GM21526 (cell line): ENCODE measurements around the gene CTSC.

ENCODE experiments used
- ATAC-seq: cut with Tn5 transposase; IDR thresholded peaks from one replicate; pipeline ENCODE4 v1.9.1; 2021; ENCODE audit warnings: moderate library complexity; ENCODE audit not compliant: unreplicated experiment, low FRiP score

The CTSC gene

DNA sequence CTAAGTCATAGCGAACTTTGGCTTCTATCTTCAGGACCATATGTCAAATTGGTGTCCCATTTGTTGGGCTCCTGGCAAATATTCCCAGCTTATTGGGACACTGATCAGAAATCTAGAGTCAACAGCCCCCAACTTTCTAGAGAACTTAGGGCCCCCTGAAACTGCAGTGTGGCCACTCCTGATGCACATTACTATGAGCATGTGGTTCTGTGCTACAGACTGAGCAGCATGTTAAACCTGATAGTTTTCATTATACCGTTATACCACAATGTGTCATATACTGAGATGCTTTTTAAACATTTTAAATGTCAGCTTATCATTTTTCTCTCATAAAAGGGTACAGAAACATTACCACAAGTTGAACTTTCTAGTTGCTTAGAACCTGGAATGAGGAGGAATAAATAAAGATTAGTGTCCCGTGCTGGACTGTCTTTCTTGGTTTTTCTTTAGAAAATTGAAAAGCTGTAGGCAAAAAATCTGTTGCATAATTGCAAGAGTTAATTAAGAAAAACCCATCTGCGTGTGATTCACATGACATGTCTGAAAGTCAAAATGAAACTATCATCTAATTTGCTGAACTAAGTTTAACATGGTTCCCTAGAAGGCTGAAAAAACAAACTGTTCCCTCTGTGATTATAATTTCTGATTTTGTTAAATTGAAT lies 16.4 kb upstream of the CTSC start:
- peak; percentile 34 for ATAC-seq

DNA sequence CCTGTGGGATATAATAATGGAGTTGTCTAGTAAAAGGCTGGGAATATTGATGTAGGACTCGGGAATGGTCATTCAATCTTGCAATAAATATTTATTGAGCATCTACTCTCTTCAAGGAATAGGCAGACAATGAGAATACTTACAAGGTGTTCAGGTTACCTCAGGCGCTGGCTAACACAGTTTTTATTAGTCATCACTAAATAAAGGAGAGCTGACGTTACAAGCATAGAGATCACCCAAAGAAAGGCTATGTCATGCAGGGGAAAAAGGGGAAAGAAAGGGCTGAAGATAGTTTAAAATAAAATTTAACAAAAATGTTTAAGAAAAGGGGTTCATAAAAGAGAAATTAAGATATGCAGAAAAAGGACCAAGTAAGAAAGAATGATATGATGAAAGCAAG lies 15.8 kb upstream of the CTSC start:
- ATAC-seq: no peak

DNA sequence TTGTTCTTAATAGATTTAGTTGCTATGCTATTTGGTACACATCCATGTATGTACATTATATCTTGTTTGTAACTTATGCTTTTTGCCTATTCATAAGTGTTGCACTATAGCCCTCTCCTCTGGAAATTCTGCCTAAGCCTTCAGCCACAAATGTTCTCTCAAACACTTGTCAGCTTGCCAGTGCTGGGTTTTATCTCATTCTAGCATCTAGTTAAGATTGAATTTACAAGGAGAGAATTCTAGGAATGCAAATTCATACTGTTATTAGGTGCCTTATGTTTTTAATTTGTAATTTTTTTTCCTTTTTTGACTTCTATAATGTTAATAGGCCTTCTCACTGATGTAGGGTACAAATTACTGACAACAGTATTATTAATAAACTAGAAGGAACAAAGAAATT lies 14.6 kb upstream of the CTSC start:
- ATAC-seq: no peak

DNA sequence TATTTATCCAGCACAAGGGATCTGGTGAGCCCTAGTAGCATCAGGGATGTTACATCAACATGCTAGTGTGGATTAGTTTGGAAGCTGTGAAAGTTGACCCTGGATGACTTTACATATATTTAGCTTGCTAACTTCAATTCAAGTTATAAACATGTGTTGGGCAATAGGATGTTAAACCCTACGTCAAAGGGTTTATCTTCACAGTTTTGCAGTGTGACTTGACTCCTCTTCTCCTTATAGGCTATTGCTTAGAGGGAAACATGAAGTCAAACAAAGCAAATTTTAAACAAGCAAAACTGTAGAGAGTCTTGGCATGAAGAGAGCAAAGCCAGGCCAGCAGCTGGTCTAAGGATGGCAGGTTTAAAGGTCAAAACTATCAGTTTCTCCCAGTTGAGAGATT lies 11.3 kb upstream of the CTSC start:
- no peak for ATAC-seq

GRCh38 chr11:88345949-88346348 lies 8.4 kb upstream of the CTSC start:
- no peak for ATAC-seq

DNA sequence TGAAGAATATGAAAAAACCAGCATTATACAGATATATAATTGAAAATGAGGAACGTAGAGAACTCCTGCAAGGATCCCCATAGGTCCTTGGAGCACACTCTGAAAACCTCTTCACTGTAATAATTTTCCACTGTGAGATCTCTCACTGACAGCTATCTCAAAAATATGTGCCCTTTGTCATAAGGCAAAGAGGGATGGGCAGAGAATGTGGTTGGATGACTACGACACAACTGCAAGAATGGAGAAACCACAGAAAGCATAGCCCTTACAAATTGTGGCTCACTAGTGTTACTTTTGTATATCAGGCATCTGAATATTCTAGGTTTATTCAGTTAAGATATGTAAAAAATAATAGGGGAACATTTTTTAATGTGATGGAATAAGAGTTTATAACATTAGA lies 7.9 kb upstream of the CTSC start:
- no peak for ATAC-seq

- no peak for ATAC-seq
Observed at GRCh38 chr11:88344869-88345268, 7.3 kb upstream of the CTSC start.

- ATAC-seq: no peak
Observed at GRCh38 chr11:88341522-88342251, 4.2 kb upstream of the CTSC start.

- ATAC-seq: no peak
Observed at GRCh38 chr11:88340366-88340935, 2.9 kb upstream of the CTSC start.

- peak; percentile 40 for ATAC-seq
Observed at GRCh38 chr11:88337987-88338668, 592 bp upstream of the CTSC start.

DNA sequence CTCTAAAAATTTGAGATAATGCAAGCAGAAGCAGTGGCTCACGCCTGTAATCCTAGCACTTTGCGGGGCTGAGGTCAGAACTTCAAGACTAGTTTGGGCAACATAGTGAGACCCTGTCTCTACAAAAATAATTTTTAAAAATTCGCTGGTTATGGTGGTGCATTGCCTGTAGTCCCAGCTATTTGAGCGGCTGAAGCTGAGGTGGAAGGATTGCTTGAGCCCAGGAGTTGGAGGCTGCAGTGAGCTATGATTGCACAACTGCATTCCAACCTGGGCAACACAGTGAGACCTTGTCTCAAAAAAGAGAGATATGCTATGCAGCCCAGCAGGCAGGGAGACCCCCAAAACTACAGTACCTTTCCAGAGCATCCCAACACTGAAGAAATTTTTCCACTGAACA lies 2.3 kb downstream of the CTSC start:
- no peak for ATAC-seq

GRCh38 chr11:88333862-88334261 lies 3.7 kb downstream of the CTSC start:
- ATAC-seq: no peak

DNA sequence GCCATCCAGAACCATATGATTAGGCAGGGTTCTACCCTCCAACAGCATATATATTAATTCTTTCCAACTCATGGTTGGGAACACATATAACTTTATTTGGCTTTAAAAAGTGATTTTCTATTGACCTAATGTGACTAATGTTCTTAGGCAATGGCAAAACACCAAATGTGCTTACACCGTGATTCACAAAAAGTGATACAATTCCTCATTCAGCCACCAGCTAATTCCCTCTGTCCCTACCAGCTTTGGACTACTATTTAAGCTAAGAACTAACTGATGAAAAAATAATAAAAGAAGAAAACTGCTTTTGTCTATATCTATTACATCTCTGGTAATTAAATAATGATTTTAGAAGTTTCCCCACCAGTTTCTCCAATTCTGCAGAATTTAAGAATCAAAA lies 4.7 kb downstream of the CTSC start:
- no peak for ATAC-seq

DNA sequence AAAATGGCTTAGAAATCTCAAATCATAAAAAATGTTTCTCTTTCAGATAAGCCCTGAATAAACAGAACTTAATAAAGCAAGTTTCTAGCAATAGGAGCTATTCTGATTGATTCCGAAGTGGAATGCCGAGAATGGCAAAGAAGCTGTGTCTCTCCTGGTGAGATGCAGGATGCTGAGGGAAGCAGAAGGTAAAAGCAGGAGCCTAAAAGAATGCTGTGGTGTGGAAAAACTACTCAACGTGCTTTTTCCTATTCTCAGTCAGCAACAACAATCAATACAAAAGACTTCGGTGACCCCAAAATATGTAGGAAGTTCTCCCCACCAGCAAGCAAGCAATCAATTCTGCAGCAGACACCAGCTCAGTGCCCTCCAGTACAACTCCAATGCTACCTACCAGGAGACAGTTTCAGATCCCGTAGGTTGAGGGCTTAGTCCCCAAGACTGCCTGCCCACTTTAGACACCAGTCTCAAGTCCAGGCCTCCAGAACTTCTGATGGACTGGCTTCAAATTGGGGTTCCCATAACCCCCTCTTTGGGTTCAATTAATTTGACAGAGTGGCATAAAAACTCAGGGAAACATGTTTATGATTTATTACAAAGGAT lies 6.6 kb downstream of the CTSC start:
- no peak for ATAC-seq

- no peak for ATAC-seq
Observed at GRCh38 chr11:88329563-88330250, 7.8 kb downstream of the CTSC start.

DNA sequence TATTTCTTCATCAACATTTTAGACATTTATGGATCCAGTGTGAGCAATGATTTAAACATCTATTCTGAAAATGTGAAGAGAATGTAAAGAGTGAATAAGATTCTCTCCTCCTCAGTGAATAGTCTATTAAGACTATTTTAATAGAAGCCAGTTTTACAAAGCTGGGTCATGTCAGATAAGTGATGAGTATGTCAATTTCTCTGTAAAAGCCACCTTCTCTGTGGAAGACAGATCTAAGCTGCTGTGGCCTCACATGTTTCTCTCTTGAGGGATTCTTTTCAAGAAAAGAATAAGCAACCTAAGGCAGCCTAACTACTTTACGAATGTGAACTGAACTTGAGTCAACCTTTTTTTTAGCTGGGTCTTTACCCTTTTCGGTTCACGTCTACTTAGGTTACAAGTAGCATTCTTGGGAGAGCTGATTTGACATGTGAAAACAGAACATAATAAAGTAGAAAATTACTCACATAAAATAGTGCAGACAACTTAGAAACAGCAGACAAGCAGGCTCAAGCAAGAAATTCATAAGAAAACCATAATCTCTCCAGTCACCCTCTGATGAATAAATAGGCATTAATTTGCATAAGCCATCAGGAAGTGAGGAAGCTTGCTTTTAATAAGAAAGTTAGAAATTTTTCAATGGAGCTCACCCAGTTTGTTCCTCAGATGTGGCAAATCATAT lies 9.9 kb downstream of the CTSC start:
- no peak for ATAC-seq

DNA sequence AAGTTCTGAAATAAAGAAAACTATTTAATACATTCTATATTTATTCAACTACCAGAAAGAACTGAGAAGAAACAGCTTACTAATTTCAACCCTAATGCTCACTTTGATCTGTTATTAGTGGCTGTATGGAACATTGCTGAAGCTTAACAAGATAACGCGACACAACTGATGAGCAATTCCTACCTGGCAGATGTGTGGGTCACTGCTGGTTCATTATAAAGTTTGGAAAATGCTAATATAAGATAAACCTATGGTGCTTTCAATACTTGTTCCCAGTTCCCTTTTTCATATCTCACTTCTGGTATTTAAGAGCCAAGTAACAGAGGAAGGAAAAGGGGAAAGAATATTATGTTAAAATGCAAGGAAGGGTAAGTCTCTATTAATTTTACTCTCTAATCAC lies 10.5 kb downstream of the CTSC start:
- ATAC-seq: no peak

- no peak for ATAC-seq
Observed at GRCh38 chr11:88326099-88326498, 11.4 kb downstream of the CTSC start.

GRCh38 chr11:88324562-88325345 lies 12.8 kb downstream of the CTSC start:
- ATAC-seq: no peak
